ENCODE data around the gene STK16. TPM values are rescaled to one million over a fixed set of nuclear protein-coding genes. Genes with fewer than 3 reads are reported as not detected.

STK16 gene
- total RNA-seq, 1 donor from 2014 or later = 19.1 TPM

GRCh38 chr2:219234331-219234730 lies 10.9 kb upstream of the STK16 start:
- Histone ChIP-seq H4K20me1 (ENCODE audit: insufficient read depth, low read length) (no peaks in the 10 kb centered on the region), H3K4me3 (ENCODE audit: insufficient read depth, low read depth, low read length) (no peak overlapping the region), H2AFZ (ENCODE audit: low read depth, low read length) (no peak overlapping the region), H3K27me3 (ENCODE audit: insufficient read depth, low read length) (no peaks in the 10 kb centered on the region), H3K79me2 (ENCODE audit: insufficient read depth, low read length) (peaks cover 11% of the 10 kb centered on the region), H3K27ac (ENCODE audit: low read depth, low read length) (no peak overlapping the region), H3K9ac (ENCODE audit: low read length) (no peak overlapping the region), H3K9me3 (ENCODE audit: insufficient read depth, low read depth, low read length) (no peaks in the 10 kb centered on the region), H3K36me3 (ENCODE audit: insufficient read depth, low read length) (peaks cover 31% of the 10 kb centered on the region), H3K4me2 (ENCODE audit: low read length) (no peak overlapping the region), H3K4me1 (ENCODE audit: insufficient read depth, low read length) (peaks cover 8% of the 10 kb centered on the region)
- Mint-ChIP-seq H3K4me3 (ENCODE audit: unreplicated experiment) (no peak overlapping the region), H3K9me3 (ENCODE audit: unreplicated experiment) (no peaks in the 10 kb centered on the region), H3K36me3 (ENCODE audit: low read depth, unreplicated experiment) (peaks cover 32% of the 10 kb centered on the region), H3K4me1 (ENCODE audit: low read depth, unreplicated experiment) (peaks cover 5% of the 10 kb centered on the region), H3K27ac (ENCODE audit: unreplicated experiment) (no peak overlapping the region), H3K27me3 (ENCODE audit: low read depth, unreplicated experiment) (no peaks in the 10 kb centered on the region)
- no peak for TF ChIP-seq EZH2 (IDR thresholded peaks at IDR 0.05; ENCODE audit: insufficient read depth, low read length)
- TF ChIP-seq CTCF (IDR thresholded peaks at IDR 0.05; ENCODE audit: insufficient read depth, low read depth, low read length) = no peak
- no peak for FAIRE-seq
- no peak for DNase-seq (ENCODE audit: low read depth)

- Histone ChIP-seq H3K9me3 (ENCODE audit: insufficient read depth, low read depth, low read length) (no peaks in the 10 kb centered on the region), H2AFZ (ENCODE audit: low read depth, low read length) (no peak overlapping the region), H3K36me3 (ENCODE audit: insufficient read depth, low read length) (peaks cover 5% of the 10 kb centered on the region), H4K20me1 (ENCODE audit: insufficient read depth, low read length) (no peaks in the 10 kb centered on the region), H3K27me3 (ENCODE audit: insufficient read depth, low read length) (no peaks in the 10 kb centered on the region), H3K4me3 (ENCODE audit: insufficient read depth, low read depth, low read length) (no peak overlapping the region), H3K4me1 (ENCODE audit: insufficient read depth, low read length) (peaks cover 15% of the 10 kb centered on the region), H3K4me2 (ENCODE audit: low read length) (no peak overlapping the region), H3K9ac (ENCODE audit: low read length) (no peak overlapping the region), H3K27ac (ENCODE audit: low read depth, low read length) (no peak overlapping the region), H3K79me2 (ENCODE audit: insufficient read depth, low read length) (peaks cover 29% of the 10 kb centered on the region)
- Mint-ChIP-seq H3K9me3 (ENCODE audit: unreplicated experiment) (no peaks in the 10 kb centered on the region), H3K4me1 (ENCODE audit: low read depth, unreplicated experiment) (peaks cover 7% of the 10 kb centered on the region), H3K4me3 (ENCODE audit: unreplicated experiment) (no peak overlapping the region), H3K27ac (ENCODE audit: unreplicated experiment) (no peak overlapping the region), H3K27me3 (ENCODE audit: low read depth, unreplicated experiment) (no peaks in the 10 kb centered on the region), H3K36me3 (ENCODE audit: low read depth, unreplicated experiment) (peaks cover 5% of the 10 kb centered on the region)
- DNase-seq (ENCODE audit: low read depth) = no peak
- TF ChIP-seq CTCF (IDR thresholded peaks at IDR 0.05; ENCODE audit: insufficient read depth, low read depth, low read length) = no peak
- TF ChIP-seq EZH2 (IDR thresholded peaks at IDR 0.05; ENCODE audit: insufficient read depth, low read length) = no peak
- FAIRE-seq = no peak
These were observed 2.0 kb upstream of the STK16 start for GRCh38 chr2:219243291-219243761.

- Mint-ChIP-seq H3K36me3 (ENCODE audit: low read depth, unreplicated experiment) (peaks cover 4% of the 10 kb centered on the region), H3K4me1 (ENCODE audit: low read depth, unreplicated experiment) (peaks cover 20% of the 10 kb centered on the region), H3K9me3 (ENCODE audit: unreplicated experiment) (no peaks in the 10 kb centered on the region), H3K4me3 (ENCODE audit: unreplicated experiment) (peak overlapping the region; percentile 96), H3K27ac (ENCODE audit: unreplicated experiment) (peak overlapping the region; percentile 95), H3K27me3 (ENCODE audit: low read depth, unreplicated experiment) (no peaks in the 10 kb centered on the region)
- DNase-seq (ENCODE audit: low read depth) = no peak
- no peaks in the 10 kb centered on the region for H3K27me3 ChIP-seq (ENCODE audit: insufficient read depth, low read length)
- H3K79me2 ChIP-seq (ENCODE audit: insufficient read depth, low read length) = peaks cover 29% of the 10 kb centered on the region
- peak overlapping the region; percentile 100 for H3K4me2 ChIP-seq (ENCODE audit: low read length)
- H3K9ac ChIP-seq (ENCODE audit: low read length) = peak overlapping the region; percentile 97
- FAIRE-seq = no peak
- no peaks in the 10 kb centered on the region for H3K36me3 ChIP-seq (ENCODE audit: insufficient read depth, low read length)
- peak overlapping the region; percentile 94 for H3K4me3 ChIP-seq (ENCODE audit: insufficient read depth, low read depth, low read length)
- peaks cover 1% of the 10 kb centered on the region for H4K20me1 ChIP-seq (ENCODE audit: insufficient read depth, low read length)
- H2AFZ ChIP-seq (ENCODE audit: low read depth, low read length) = peak overlapping the region; percentile 83
- no peak for TF ChIP-seq CTCF (IDR thresholded peaks at IDR 0.05; ENCODE audit: insufficient read depth, low read depth, low read length)
- TF ChIP-seq EZH2 (IDR thresholded peaks at IDR 0.05; ENCODE audit: insufficient read depth, low read length) = no peak
- peak overlapping the region; percentile 95 for H3K27ac ChIP-seq (ENCODE audit: low read depth, low read length)
- peaks cover 25% of the 10 kb centered on the region for H3K4me1 ChIP-seq (ENCODE audit: insufficient read depth, low read length)
- no peaks in the 10 kb centered on the region for H3K9me3 ChIP-seq (ENCODE audit: insufficient read depth, low read depth, low read length)
These were observed 511 bp upstream of the STK16 start for GRCh38 chr2:219244789-219245147.

Measured in astrocyte (in vitro differentiated cells and primary cell).